Activated naive CD4-positive, alpha-beta T cell treated with anti-CD3 and anti-CD28 coated beads, Interleukin-2, amount 50 U/mL, for 72 hours (primary cell): ENCODE measurements around the gene OGFOD3. TPM values are rescaled to one million over a fixed set of nuclear protein-coding genes. Genes with fewer than 3 reads are reported as not detected.

Experiments
- ATAC-seq, 2 donors: fragments of 150-1000 bp; cut with Tn5 transposase; 2 replicates each; pipeline ENCODE4 v1.10.0; 2021; ENCODE audit warnings: mild to moderate bottlenecking in 2 of 2, moderate library complexity in 2 of 2
- DNase-seq, 2 donors: peaks; one replicate each; pipeline ENCODE4 v3.0.0; 2021 to 2022; ENCODE audit warnings: low spot score in 2 of 2
- H3K27ac Mint-ChIP-seq, 2 donors: one replicate each; pipeline ENCODE4 v1.8.0; 2022; ENCODE audit warnings: mild to moderate bottlenecking in 2 of 2, mixed read lengths in 2 of 2
- H3K36me3 Mint-ChIP-seq, 2 donors: one replicate each; pipeline ENCODE4 v1.8.0; 2022; ENCODE audit warnings: mixed read lengths in 2 of 2
- H3K9me3 Mint-ChIP-seq, 2 donors: one replicate each; pipeline ENCODE4 v1.8.0; 2022; ENCODE audit warnings: mixed read lengths in 2 of 2
- total RNA-seq, 2 donors: library from RNA; stranded (reverse); gene quantifications; one replicate each; pipeline ENCODE4 v1.2.3, GENCODE V29; 2022

The OGFOD3 gene
- total RNA-seq, 2 donors from 2014 or later = 16.8 to 23.5 TPM

- no peaks in the 10 kb centered on the region for H3K9me3 Mint-ChIP-seq
- peaks cover 9 to 18% of the 10 kb centered on the region in 2 donors for H3K36me3 Mint-ChIP-seq
- ATAC-seq (peak in 1 of 2 donors; percentile 57), DNase-seq (no peak)
- H3K27ac Mint-ChIP-seq = no peak overlapping the region
These were observed 14.4 kb downstream of the OGFOD3 start for GRCh38 chr17:82403662-82404660.

- ATAC-seq (no peak), DNase-seq (no peak)
- no peaks in the 10 kb centered on the region for H3K9me3 Mint-ChIP-seq
- H3K27ac Mint-ChIP-seq = no peak overlapping the region
- H3K36me3 Mint-ChIP-seq = peaks cover 4 to 18% of the 10 kb centered on the region in 2 donors
These were observed 15.5 kb downstream of the OGFOD3 start for GRCh38 chr17:82402865-82403264.

- peak; percentile 54 to 76 for DNase-seq
- peak; percentile 75 to 92 for ATAC-seq
- Mint-ChIP-seq H3K9me3 (no peaks in the 10 kb centered on the region), H3K27ac (peak overlapping the region in 1 of 2 donors; percentile 97), H3K36me3 (peaks cover 4 to 18% of the 10 kb centered on the region in 2 donors)
These were observed 17.6 kb downstream of the OGFOD3 start for GRCh38 chr17:82400830-82401229.

GRCh38 chr17:82400206-82400605 is 18.2 kb downstream of the OGFOD3 start:
- no peak for DNase-seq
- Mint-ChIP-seq H3K36me3 (peaks cover 4 to 18% of the 10 kb centered on the region in 2 donors), H3K9me3 (no peaks in the 10 kb centered on the region), H3K27ac (no peak overlapping the region)
- no peak for ATAC-seq

- H3K36me3 Mint-ChIP-seq = peaks cover 4 to 18% of the 10 kb centered on the region in 2 donors
- H3K27ac Mint-ChIP-seq = no peak overlapping the region
- ATAC-seq (no peak), DNase-seq (no peak)
- H3K9me3 Mint-ChIP-seq = no peaks in the 10 kb centered on the region
These were observed 18.7 kb downstream of the OGFOD3 start for GRCh38 chr17:82399601-82400101.

- H3K27ac Mint-ChIP-seq = no peak overlapping the region
- peaks cover 4 to 18% of the 10 kb centered on the region in 2 donors for H3K36me3 Mint-ChIP-seq
- no peaks in the 10 kb centered on the region for H3K9me3 Mint-ChIP-seq
- DNase-seq (no peak), ATAC-seq (no peak)
These were observed 19.3 kb downstream of the OGFOD3 start for GRCh38 chr17:82399041-82399441.

- DNase-seq = no peak
- Mint-ChIP-seq H3K36me3 (peaks cover 0 to 13% of the 10 kb centered on the region in 2 donors), H3K9me3 (no peaks in the 10 kb centered on the region), H3K27ac (no peak overlapping the region)
- no peak for ATAC-seq
These were observed 20.7 kb downstream of the OGFOD3 start for GRCh38 chr17:82397449-82398335.

GRCh38 chr17:82396601-82397435 is 21.6 kb downstream of the OGFOD3 start:
- no peaks in the 10 kb centered on the region for H3K9me3 Mint-ChIP-seq
- DNase-seq (no peak), ATAC-seq (no peak)
- peaks cover 0 to 10% of the 10 kb centered on the region in 2 donors for H3K36me3 Mint-ChIP-seq
- no peak overlapping the region for H3K27ac Mint-ChIP-seq

- ATAC-seq (no peak), DNase-seq (no peak)
- Mint-ChIP-seq H3K27ac (no peak overlapping the region), H3K36me3 (no peaks in the 10 kb centered on the region), H3K9me3 (no peaks in the 10 kb centered on the region)
These were observed 24.1 kb downstream of the OGFOD3 start for GRCh38 chr17:82394278-82394677.

- H3K27ac Mint-ChIP-seq = no peak overlapping the region
- no peak for DNase-seq
- no peak for ATAC-seq
These were observed 25.4 kb downstream of the OGFOD3 start for GRCh38 chr17:82392941-82393340.

GRCh38 chr17:82392209-82392920 is 26.0 kb downstream of the OGFOD3 start:
- Mint-ChIP-seq H3K9me3 (no peaks in the 10 kb centered on the region), H3K27ac (no peak overlapping the region), H3K36me3 (no peaks in the 10 kb centered on the region)
- DNase-seq (no peak), ATAC-seq (no peak)

More at GRCh38 chr17:82392941-82393340, 25.4 kb downstream of the OGFOD3 start:
- no peaks in the 10 kb centered on the region for H3K36me3 Mint-ChIP-seq
- no peaks in the 10 kb centered on the region for H3K9me3 Mint-ChIP-seq

- Mint-ChIP-seq H3K9me3 (no peaks in the 10 kb centered on the region), H3K36me3 (no peaks in the 10 kb centered on the region), H3K27ac (no peak overlapping the region)
- no peak for ATAC-seq
- DNase-seq = no peak
These were observed 26.8 kb downstream of the OGFOD3 start for GRCh38 chr17:82391496-82392066.

GRCh38 chr17:82390860-82391435 is 27.4 kb downstream of the OGFOD3 start:
- no peaks in the 10 kb centered on the region for H3K36me3 Mint-ChIP-seq
- no peaks in the 10 kb centered on the region for H3K9me3 Mint-ChIP-seq
- H3K27ac Mint-ChIP-seq = no peak overlapping the region
- DNase-seq = no peak
- no peak for ATAC-seq

GRCh38 chr17:82390015-82390859 is 28.1 kb downstream of the OGFOD3 start:
- ATAC-seq = no peak
- H3K9me3 Mint-ChIP-seq = no peaks in the 10 kb centered on the region
- H3K27ac Mint-ChIP-seq = no peak overlapping the region
- no peak for DNase-seq
- H3K36me3 Mint-ChIP-seq = no peaks in the 10 kb centered on the region
